GM12878 (cell line): ENCODE measurements around the gene LIMS2.

ENCODE experiments used
- ATF2 ChIP-seq: IDR thresholded peaks from 2 replicates; pipeline ENCODE4 v1.6.1; 2012; ENCODE audit warnings: low read length, inconsistent platforms
- CBFB ChIP-seq: IDR thresholded peaks from 2 replicates; pipeline ENCODE4 v1.6.1; 2016; ENCODE audit warnings: antibody characterized with exemption, low read depth
- EGR1 ChIP-seq, 2 experiments: IDR thresholded peaks; 1 replicate in 1 of 2; 2 replicates in 1 of 2; pipeline ENCODE4 v1.6.1; 2011 to 2012; ENCODE audit warnings: low read depth in 2 of 2, low read length in 2 of 2, borderline replicate concordance in 1 of 2, mild to moderate bottlenecking in 1 of 2, moderate library complexity in 1 of 2
- FOS ChIP-seq: IDR thresholded peaks from 3 replicates; pipeline ENCODE4 v1.6.1; 2011; ENCODE audit warnings: borderline replicate concordance; ENCODE audit not compliant: insufficient read length; ENCODE audit errors: extremely low read depth
- GABPA ChIP-seq: IDR thresholded peaks from 2 replicates; pipeline ENCODE4 v1.6.1; 2014; ENCODE audit warnings: antibody characterized with exemption, low read depth, mild to moderate bottlenecking, inconsistent platforms
- SUZ12 ChIP-seq: fragments of 200-600 bp; sonication (generic); IDR thresholded peaks from one replicate; pipeline ENCODE4 v1.6.1; 2018; ENCODE audit warnings: antibody characterized with exemption, mild to moderate bottlenecking; ENCODE audit not compliant: unreplicated experiment
- TAF1 ChIP-seq: IDR thresholded peaks from 2 replicates; pipeline ENCODE4 v1.6.1; 2011; ENCODE audit warnings: mild to moderate bottlenecking, low read depth, low read length, borderline replicate concordance
- TARDBP ChIP-seq: IDR thresholded peaks from 2 replicates; pipeline ENCODE4 v1.6.1; 2016; ENCODE audit warnings: borderline replicate concordance
- TCF7 ChIP-seq: IDR thresholded peaks from 2 replicates; pipeline ENCODE4 v1.6.1; 2014; ENCODE audit warnings: antibody characterized with exemption, borderline replicate concordance
- USF2 ChIP-seq: IDR thresholded peaks from 2 replicates; pipeline ENCODE4 v1.6.1; 2011; ENCODE audit warnings: low read depth, low read length, improper control_type of control experiment, borderline replicate concordance
- ZNF384 ChIP-seq: IDR thresholded peaks from 2 replicates; pipeline ENCODE4 v1.6.1; 2012; ENCODE audit warnings: low read depth, mild to moderate bottlenecking, low read length, improper control_type of control experiment, borderline replicate concordance
- TF ChIP-seq, protein P1 (sequence below), 3 experiments: IDR thresholded peaks in 2 of 3; conservative IDR thresholded peaks in 1 of 3; 2 replicates each; pipeline ENCODE4 v1.5.1; 2011; ENCODE audit warnings: low read depth in 3 of 3, low read length in 3 of 3, mild to moderate bottlenecking in 3 of 3, control low read depth in 2 of 3, moderate library complexity in 2 of 3, inconsistent platforms in 1 of 3, mixed read lengths in 1 of 3; ENCODE audit not compliant: control insufficient read depth in 2 of 3, insufficient read depth in 1 of 3; ENCODE audit errors: extremely low read depth in 1 of 3
- TF ChIP-seq, protein P2 (sequence below): IDR thresholded peaks from 2 replicates; pipeline ENCODE4 v1.6.1; 2011; ENCODE audit warnings: borderline replicate concordance, low read depth, mild to moderate bottlenecking, moderate library complexity, mixed read lengths, low read length; ENCODE audit not compliant: insufficient read depth; ENCODE audit errors: extremely low read length

GRCh38 chr2:127670957-127671290 lies 4.4 kb downstream of the LIMS2 start:
- no peak for TF ChIP-seq TAF1
- TF ChIP-seq FOS, result no peak
- no peak for TF ChIP-seq TARDBP
- TF ChIP-seq, protein P1, sequence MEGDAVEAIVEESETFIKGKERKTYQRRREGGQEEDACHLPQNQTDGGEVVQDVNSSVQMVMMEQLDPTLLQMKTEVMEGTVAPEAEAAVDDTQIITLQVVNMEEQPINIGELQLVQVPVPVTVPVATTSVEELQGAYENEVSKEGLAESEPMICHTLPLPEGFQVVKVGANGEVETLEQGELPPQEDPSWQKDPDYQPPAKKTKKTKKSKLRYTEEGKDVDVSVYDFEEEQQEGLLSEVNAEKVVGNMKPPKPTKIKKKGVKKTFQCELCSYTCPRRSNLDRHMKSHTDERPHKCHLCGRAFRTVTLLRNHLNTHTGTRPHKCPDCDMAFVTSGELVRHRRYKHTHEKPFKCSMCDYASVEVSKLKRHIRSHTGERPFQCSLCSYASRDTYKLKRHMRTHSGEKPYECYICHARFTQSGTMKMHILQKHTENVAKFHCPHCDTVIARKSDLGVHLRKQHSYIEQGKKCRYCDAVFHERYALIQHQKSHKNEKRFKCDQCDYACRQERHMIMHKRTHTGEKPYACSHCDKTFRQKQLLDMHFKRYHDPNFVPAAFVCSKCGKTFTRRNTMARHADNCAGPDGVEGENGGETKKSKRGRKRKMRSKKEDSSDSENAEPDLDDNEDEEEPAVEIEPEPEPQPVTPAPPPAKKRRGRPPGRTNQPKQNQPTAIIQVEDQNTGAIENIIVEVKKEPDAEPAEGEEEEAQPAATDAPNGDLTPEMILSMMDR (IDR thresholded peaks at IDR 0.05 in 2 of 3, conservative IDR thresholded peaks at IDR 0.05 in 1 of 3; ENCODE audit: control insufficient read depth in 2 of 3, extremely low read depth in 1 of 3, insufficient read depth in 1 of 3, low read depth in 3 of 3, low read length in 3 of 3), result no peak
- no peak for TF ChIP-seq USF2
- TF ChIP-seq, protein P2, sequence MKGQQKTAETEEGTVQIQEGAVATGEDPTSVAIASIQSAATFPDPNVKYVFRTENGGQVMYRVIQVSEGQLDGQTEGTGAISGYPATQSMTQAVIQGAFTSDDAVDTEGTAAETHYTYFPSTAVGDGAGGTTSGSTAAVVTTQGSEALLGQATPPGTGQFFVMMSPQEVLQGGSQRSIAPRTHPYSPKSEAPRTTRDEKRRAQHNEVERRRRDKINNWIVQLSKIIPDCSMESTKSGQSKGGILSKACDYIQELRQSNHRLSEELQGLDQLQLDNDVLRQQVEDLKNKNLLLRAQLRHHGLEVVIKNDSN, result no peak
- TF ChIP-seq CBFB, result no peak
- TF ChIP-seq EGR1 (IDR thresholded peaks at IDR 0.05; ENCODE audit: borderline replicate concordance in 1 of 2, low read depth in 2 of 2, low read length in 2 of 2), result no peak
- no peak for TF ChIP-seq TCF7
- TF ChIP-seq GABPA, result no peak
- no peak for TF ChIP-seq SUZ12
- no peak for TF ChIP-seq ZNF384
- TF ChIP-seq ATF2, result no peak
